ENCODE measurements around the gene UXS1. TPM values are rescaled to one million over a fixed set of nuclear protein-coding genes. Genes with fewer than 3 reads are reported as not detected.

Gene UXS1
- total RNA-seq, 2 donors from 2014 or later = 33.9 to 39.9 TPM

DNA sequence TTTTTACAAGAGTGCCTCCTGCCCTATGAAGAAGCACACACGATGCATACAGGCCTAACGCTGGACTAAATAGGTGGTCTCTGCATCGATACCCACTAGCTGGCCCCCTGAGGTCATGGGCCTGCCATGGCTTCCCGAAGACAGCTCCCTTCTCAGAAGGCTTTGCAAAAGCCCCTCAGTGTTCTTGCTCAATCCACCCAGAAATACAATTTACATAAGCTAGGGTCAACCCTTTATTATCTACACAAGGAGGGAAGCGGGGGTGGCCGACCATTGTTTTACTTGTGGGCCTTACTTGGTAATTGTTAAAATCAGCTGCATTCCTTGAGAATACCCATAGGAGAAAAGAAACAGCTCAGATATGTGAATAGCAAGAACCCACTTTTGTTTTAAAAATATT, 28.5 kb downstream of the UXS1 start:
- Mint-ChIP-seq H3K27ac (peak overlapping the region; percentile 30), H3K4me3 (no peak overlapping the region), H3K9me3 (no peaks in the 10 kb centered on the region), H3K4me1 (ENCODE audit: low read depth) (peaks cover 79% of the 10 kb centered on the region), H3K36me3 (ENCODE audit: insufficient read depth in 2 of 2) (peaks cover 2 to 3% of the 10 kb centered on the region in 2 donors), H3K27me3 (ENCODE audit: low read depth) (no peaks in the 10 kb centered on the region)
- ATAC-seq (replicated peaks in 1 of 2) = no peak
- no peak for DNase-seq

- DNase-seq = no peak
- peak overlapping the region; percentile 45 for H3K27ac Mint-ChIP-seq
- no peak for ATAC-seq (replicated peaks in 1 of 2)
Measured at GRCh38 chr2:106165029-106165428, 29.1 kb downstream of the UXS1 start.

DNA sequence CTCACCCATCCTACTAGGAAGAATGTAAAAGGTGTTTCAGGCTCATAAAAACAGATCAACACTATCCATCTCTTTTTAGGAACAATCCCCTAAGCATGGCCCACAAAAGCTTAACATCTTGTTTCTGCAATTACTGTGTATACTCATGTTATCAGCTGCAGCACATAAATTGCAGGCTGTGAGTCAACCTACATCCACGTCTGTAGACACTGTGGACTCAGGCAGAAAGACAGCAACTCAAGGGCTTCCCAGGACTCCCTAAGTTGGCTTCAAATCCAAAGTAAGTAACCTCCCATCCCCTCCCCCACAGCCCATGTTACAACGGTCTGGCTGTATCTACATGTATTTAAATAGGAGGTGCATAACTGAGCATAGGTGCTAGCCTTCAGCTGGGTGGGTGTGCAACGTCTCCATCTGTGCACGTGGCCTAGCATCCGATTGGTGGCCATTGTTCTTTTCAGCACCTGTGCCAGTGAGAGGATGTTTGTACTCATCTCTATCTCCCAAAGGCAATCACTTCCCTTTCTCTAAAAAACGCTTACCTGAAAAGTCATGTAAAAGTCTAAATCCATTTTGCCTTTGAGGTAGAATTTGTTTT, 30.1 kb downstream of the UXS1 start:
- Mint-ChIP-seq H3K27ac (no peak overlapping the region), H3K36me3 (ENCODE audit: insufficient read depth in 2 of 2) (peaks cover 2 to 3% of the 10 kb centered on the region in 2 donors), H3K9me3 (no peaks in the 10 kb centered on the region), H3K4me1 (ENCODE audit: low read depth) (peaks cover 80% of the 10 kb centered on the region), H3K4me3 (peak overlapping the region; percentile 7 to 52), H3K27me3 (ENCODE audit: low read depth) (no peaks in the 10 kb centered on the region)
- no peak for DNase-seq
- no peak for ATAC-seq (replicated peaks in 1 of 2)

More at GRCh38 chr2:106165029-106165428, 29.1 kb downstream of the UXS1 start:
- peaks cover 2 to 3% of the 10 kb centered on the region in 2 donors for H3K36me3 Mint-ChIP-seq (ENCODE audit: insufficient read depth in 2 of 2)
- no peaks in the 10 kb centered on the region for H3K9me3 Mint-ChIP-seq
- H3K27me3 Mint-ChIP-seq (ENCODE audit: low read depth) = no peaks in the 10 kb centered on the region
- peaks cover 80% of the 10 kb centered on the region for H3K4me1 Mint-ChIP-seq (ENCODE audit: low read depth)
- peak overlapping the region; percentile 7 to 52 for H3K4me3 Mint-ChIP-seq

- Mint-ChIP-seq H3K9me3 (no peaks in the 10 kb centered on the region), H3K4me3 (peak overlapping the region in 1 of 2 donors; percentile 87), H3K27ac (peak overlapping the region; percentile 88), H3K27me3 (ENCODE audit: low read depth) (no peaks in the 10 kb centered on the region), H3K36me3 (ENCODE audit: insufficient read depth in 2 of 2) (peaks cover 6 to 8% of the 10 kb centered on the region in 2 donors), H3K4me1 (ENCODE audit: low read depth) (peaks cover 86% of the 10 kb centered on the region)
- ATAC-seq (replicated peaks in 1 of 2) = no peak
- DNase-seq = no peak
Measured at GRCh38 chr2:106161938-106162820, 31.9 kb downstream of the UXS1 start.

DNA sequence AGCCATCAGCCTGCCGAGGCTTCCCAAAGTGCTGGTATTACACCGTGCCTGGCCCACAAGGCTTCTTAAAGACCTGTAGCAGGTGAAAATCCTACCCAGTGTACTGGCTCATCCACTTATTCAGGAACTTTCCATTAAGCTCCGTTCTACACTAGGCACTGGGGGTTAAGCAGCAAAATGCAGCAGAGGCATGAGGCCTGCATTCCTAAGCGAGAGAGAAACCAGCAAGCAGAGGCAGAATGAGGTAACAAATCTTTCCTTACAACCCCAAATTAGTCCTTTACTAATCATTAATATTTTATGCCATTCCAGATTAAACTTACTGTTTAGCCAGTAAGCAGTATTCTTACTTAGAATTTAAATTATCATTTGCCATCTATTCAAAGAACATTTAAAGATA, 32.8 kb downstream of the UXS1 start:
- ATAC-seq (replicated peaks in 1 of 2) (no peak), DNase-seq (no peak)
- peaks cover 6 to 8% of the 10 kb centered on the region in 2 donors for H3K36me3 Mint-ChIP-seq (ENCODE audit: insufficient read depth in 2 of 2)
- H3K4me3 Mint-ChIP-seq = peak overlapping the region; percentile 87 to 88
- H3K4me1 Mint-ChIP-seq (ENCODE audit: low read depth) = peaks cover 81% of the 10 kb centered on the region
- no peaks in the 10 kb centered on the region for H3K27me3 Mint-ChIP-seq (ENCODE audit: low read depth)
- no peaks in the 10 kb centered on the region for H3K9me3 Mint-ChIP-seq
- peak overlapping the region; percentile 88 for H3K27ac Mint-ChIP-seq

DNA sequence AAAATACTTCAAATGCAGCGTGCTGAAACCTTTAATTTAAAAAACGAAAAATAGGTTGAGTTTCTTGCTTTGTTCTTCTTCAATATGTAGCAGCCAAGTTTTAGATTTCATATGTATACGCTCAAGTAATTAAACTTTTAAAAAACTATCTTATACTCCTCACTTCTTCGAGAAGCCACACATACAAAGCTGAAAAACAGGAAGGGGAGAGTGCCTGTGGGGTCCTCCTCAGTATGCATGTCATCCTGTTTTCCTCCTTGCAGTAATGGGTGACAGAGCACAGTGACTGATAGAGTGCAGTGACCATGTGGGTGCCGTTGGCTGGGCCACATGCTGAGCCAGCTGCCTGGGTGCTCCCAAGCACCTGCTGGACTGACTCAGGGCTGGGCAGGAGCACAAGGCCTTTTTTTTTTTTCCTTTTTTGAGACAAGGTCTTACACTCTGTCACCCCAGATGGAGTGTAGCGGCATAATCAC, 33.3 kb downstream of the UXS1 start:
- Mint-ChIP-seq H3K36me3 (ENCODE audit: insufficient read depth in 2 of 2) (peaks cover 6 to 8% of the 10 kb centered on the region in 2 donors), H3K4me1 (ENCODE audit: low read depth) (peaks cover 84% of the 10 kb centered on the region), H3K27ac (peak overlapping the region; percentile 88), H3K9me3 (no peaks in the 10 kb centered on the region), H3K27me3 (ENCODE audit: low read depth) (no peaks in the 10 kb centered on the region), H3K4me3 (peak overlapping the region; percentile 87 to 88)
- ATAC-seq (replicated peaks in 1 of 2) (peak; percentile 81 to 83), DNase-seq (peak; percentile 55 to 57)

DNA sequence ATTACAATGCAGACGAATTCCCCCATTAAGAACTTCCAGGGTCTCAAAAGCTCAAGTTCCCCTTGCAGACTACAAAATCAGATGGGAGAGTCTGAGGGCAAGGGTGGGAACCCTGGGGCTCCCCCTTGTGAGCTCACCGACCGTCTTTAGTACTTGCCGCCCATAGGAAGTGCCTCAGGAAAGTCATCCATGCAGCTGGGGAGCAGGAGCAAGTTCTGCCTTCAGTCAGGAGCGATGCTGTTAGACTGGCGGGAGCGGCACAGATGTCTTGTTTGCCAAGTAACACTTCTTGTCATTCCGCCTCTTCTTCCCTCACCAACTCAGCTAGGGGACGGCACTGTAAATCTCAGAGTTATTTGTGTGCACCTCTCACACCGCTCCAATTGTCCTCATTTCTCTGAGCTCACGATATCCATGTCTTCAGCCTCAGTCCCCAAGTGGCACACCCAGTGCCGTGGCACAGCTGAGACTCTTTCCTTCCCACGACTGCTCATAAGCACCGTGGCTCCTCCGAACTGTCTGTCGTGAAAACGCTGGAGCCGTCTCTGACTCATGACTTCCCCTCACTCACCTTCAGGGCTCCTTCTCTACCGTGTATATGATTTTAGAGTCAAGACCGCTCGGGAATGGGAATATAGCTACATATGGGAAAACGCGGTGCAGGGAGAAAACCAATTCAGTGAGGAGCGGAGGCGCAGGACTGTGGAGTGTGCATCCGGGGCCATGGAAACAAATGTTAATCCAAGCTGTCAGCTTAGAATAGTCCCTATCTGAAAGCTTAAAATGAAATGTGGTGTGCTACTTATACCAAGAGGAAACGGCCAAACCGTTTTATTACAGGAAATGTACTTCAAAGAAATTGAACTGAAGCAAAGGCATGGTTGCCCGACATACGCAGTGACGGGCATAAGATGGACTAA, 34.0 kb downstream of the UXS1 start:
- H3K4me3 Mint-ChIP-seq = peak overlapping the region; percentile 87 to 88
- H3K27me3 Mint-ChIP-seq (ENCODE audit: low read depth) = no peaks in the 10 kb centered on the region
- DNase-seq (peak; percentile 62 to 70), ATAC-seq (replicated peaks in 1 of 2) (peak; percentile 82 to 84)
- peaks cover 7 to 10% of the 10 kb centered on the region in 2 donors for H3K36me3 Mint-ChIP-seq (ENCODE audit: insufficient read depth in 2 of 2)
- H3K4me1 Mint-ChIP-seq (ENCODE audit: low read depth) = peaks cover 80% of the 10 kb centered on the region
- no peaks in the 10 kb centered on the region for H3K9me3 Mint-ChIP-seq
- H3K27ac Mint-ChIP-seq = peak overlapping the region; percentile 88

DNA sequence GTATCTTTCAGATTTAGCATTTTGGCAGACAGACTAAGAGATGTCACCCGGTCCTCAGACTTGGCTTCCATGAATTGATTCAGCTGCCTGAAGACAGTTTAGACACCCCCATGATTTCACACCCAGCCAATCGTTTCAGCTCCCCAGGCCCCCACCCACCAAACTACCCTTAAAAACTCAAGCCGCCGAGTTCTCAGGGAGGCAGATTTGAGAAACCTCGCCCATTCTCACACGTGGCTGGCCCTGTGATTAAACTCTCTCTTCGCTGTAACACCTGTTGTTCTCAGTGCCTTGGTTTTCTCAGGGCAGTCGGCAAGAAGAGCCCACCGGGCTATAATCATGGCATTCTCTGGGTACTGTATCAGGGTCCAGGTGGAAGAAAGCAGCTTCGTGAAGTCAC, 35.2 kb downstream of the UXS1 start:
- DNase-seq (no peak), ATAC-seq (replicated peaks in 1 of 2) (no peak)
- H3K27ac Mint-ChIP-seq = peak overlapping the region; percentile 67
- peaks cover 67% of the 10 kb centered on the region for H3K4me1 Mint-ChIP-seq (ENCODE audit: low read depth)
- H3K36me3 Mint-ChIP-seq (ENCODE audit: insufficient read depth in 2 of 2) = peaks cover 11 to 22% of the 10 kb centered on the region in 2 donors
- peaks cover 4 to 5% of the 10 kb centered on the region in 2 donors for H3K9me3 Mint-ChIP-seq
- H3K27me3 Mint-ChIP-seq (ENCODE audit: low read depth) = no peaks in the 10 kb centered on the region
- H3K4me3 Mint-ChIP-seq = peak overlapping the region; percentile 87 to 88

DNA sequence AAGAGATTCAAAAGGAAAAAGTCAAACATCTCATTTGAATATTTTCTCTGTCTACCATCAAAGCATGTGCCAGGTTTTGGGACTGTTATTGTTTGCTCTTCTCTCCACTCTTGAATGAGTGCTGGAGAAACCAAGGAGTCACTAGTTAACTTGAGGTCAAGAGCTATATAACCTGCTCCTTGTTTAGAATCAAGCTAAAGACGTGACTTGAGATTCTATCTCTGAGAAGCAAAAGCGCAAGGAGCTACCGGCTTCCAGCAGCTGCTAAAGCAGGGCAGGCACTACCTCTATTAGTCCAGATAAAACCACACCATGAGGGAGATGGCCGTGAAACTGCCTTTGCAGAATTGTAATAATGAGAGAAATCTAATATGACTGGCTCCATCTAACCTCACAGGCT, 36.0 kb downstream of the UXS1 start:
- peaks cover 9 to 11% of the 10 kb centered on the region in 2 donors for H3K9me3 Mint-ChIP-seq
- peaks cover 71% of the 10 kb centered on the region for H3K4me1 Mint-ChIP-seq (ENCODE audit: low read depth)
- peak overlapping the region; percentile 65 for H3K27ac Mint-ChIP-seq
- H3K36me3 Mint-ChIP-seq (ENCODE audit: insufficient read depth in 2 of 2) = peaks cover 18 to 30% of the 10 kb centered on the region in 2 donors
- ATAC-seq (replicated peaks in 1 of 2) = no peak
- peak overlapping the region; percentile 87 to 88 for H3K4me3 Mint-ChIP-seq
- H3K27me3 Mint-ChIP-seq (ENCODE audit: low read depth) = no peaks in the 10 kb centered on the region
- no peak for DNase-seq

DNA sequence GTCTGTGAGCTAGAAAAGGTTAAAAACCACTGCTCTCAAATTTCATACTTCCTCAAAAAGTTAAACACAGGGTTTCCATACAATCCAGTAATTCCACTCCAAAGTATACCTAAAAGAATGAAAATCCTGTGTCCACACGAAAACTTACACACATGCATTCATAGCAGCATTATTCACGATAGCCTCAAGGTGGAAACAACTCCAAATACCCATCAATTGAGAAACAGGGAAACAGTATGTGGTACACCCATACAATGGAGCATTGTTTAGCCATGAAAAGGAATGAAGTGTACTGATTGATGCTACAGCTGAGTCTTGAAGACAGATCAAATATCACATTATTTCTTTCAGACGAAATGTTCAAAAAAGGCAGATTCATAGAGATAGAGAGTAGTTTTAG, 36.7 kb downstream of the UXS1 start:
- ATAC-seq (replicated peaks in 1 of 2) (no peak), DNase-seq (no peak)
- peak overlapping the region; percentile 44 to 87 for H3K4me3 Mint-ChIP-seq
- H3K36me3 Mint-ChIP-seq (ENCODE audit: insufficient read depth in 2 of 2) = peaks cover 23 to 32% of the 10 kb centered on the region in 2 donors
- peak overlapping the region; percentile 2 for H3K27ac Mint-ChIP-seq
- H3K27me3 Mint-ChIP-seq (ENCODE audit: low read depth) = no peaks in the 10 kb centered on the region
- H3K4me1 Mint-ChIP-seq (ENCODE audit: low read depth) = peaks cover 68% of the 10 kb centered on the region
- peaks cover 13 to 14% of the 10 kb centered on the region in 2 donors for H3K9me3 Mint-ChIP-seq

GRCh38 chr2:106156305-106157296, 37.5 kb downstream of the UXS1 start:
- Mint-ChIP-seq H3K27ac (no peak overlapping the region), H3K9me3 (peaks cover 13 to 15% of the 10 kb centered on the region in 2 donors), H3K36me3 (ENCODE audit: insufficient read depth in 2 of 2) (peaks cover 26 to 37% of the 10 kb centered on the region in 2 donors), H3K27me3 (ENCODE audit: low read depth) (no peaks in the 10 kb centered on the region), H3K4me3 (no peak overlapping the region), H3K4me1 (ENCODE audit: low read depth) (peaks cover 64% of the 10 kb centered on the region)
- DNase-seq (no peak), ATAC-seq (replicated peaks in 1 of 2) (no peak)
